ENCODE data around the gene BATF. TPM values are rescaled to one million over a fixed set of nuclear protein-coding genes. Genes with fewer than 3 reads are reported as not detected.

The BATF gene
- total and polyA plus RNA-seq, 2 donors = 5.1 to 8.9 TPM

- Histone ChIP-seq H3K27ac (ENCODE audit: low read depth) (no peak overlapping the region), H3K36me3 (ENCODE audit: insufficient read depth) (no peaks in the 10 kb centered on the region), H3K4me3 (ENCODE audit: low read depth, low read length) (no peak overlapping the region), H3K4me1 (ENCODE audit: insufficient read depth) (no peaks in the 10 kb centered on the region)
- WGBS = 45% methylated on average over 7 of the region's 7 CpGs
- DNase-seq (ENCODE audit: extremely low spot score) = no peak
Observed at GRCh38 chr14:75548544-75548943, 26.3 kb downstream of the BATF start.

DNA sequence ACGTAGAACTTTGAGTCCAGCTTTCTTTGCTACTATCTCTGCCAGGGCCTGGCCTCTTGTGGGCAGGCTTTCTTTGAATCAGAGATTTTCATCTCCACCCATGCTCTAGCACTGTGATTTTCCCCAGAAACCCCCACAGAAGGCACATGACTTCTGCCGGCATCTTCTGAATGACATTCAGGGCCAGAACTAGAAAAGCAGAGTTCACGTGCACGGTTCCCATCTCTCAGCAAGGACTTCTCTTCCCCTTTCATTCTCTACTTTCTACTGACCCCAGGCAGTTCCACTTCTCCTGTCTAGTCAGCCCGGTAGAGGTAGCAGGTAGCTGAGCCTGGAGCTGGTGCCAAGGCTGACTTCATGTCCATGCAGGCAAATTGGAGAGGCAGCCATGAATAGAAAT, 26.9 kb downstream of the BATF start:
- DNase-seq (ENCODE audit: extremely low spot score) = no peak
- Histone ChIP-seq H3K27ac (ENCODE audit: low read depth) (no peak overlapping the region), H3K36me3 (ENCODE audit: insufficient read depth) (no peaks in the 10 kb centered on the region), H3K4me3 (ENCODE audit: low read depth, low read length) (no peak overlapping the region), H3K4me1 (ENCODE audit: insufficient read depth) (no peaks in the 10 kb centered on the region)
- WGBS = 69% methylated on average over 5 of the region's 5 CpGs

GRCh38 chr14:75551021-75551420, 28.8 kb downstream of the BATF start:
- H3K4me1 ChIP-seq (ENCODE audit: insufficient read depth) = no peaks in the 10 kb centered on the region
- no peak for DNase-seq (ENCODE audit: extremely low spot score)
- H3K27ac ChIP-seq (ENCODE audit: low read depth) = no peak overlapping the region
- no peaks in the 10 kb centered on the region for H3K36me3 ChIP-seq (ENCODE audit: insufficient read depth)
- no peak overlapping the region for H3K4me3 ChIP-seq (ENCODE audit: low read depth, low read length)
- 80% methylated on average over 7 of the region's 7 CpGs for WGBS

GRCh38 chr14:75553157-75553556, 30.9 kb downstream of the BATF start:
- WGBS = 97% methylated on average over 6 of the region's 6 CpGs
- Histone ChIP-seq H3K36me3 (ENCODE audit: insufficient read depth) (no peaks in the 10 kb centered on the region), H3K4me1 (ENCODE audit: insufficient read depth) (no peaks in the 10 kb centered on the region), H3K27ac (ENCODE audit: low read depth) (no peak overlapping the region), H3K4me3 (ENCODE audit: low read depth, low read length) (no peak overlapping the region)
- DNase-seq (ENCODE audit: extremely low spot score) = no peak

- Histone ChIP-seq H3K27ac (ENCODE audit: low read depth) (no peak overlapping the region), H3K4me1 (ENCODE audit: insufficient read depth) (no peaks in the 10 kb centered on the region), H3K4me3 (ENCODE audit: low read depth, low read length) (no peak overlapping the region), H3K36me3 (ENCODE audit: insufficient read depth) (no peaks in the 10 kb centered on the region)
- WGBS = 51% methylated on average over 4 of the region's 4 CpGs
- DNase-seq (ENCODE audit: extremely low spot score) = no peak
Observed at GRCh38 chr14:75553761-75554364, 31.6 kb downstream of the BATF start.

DNA sequence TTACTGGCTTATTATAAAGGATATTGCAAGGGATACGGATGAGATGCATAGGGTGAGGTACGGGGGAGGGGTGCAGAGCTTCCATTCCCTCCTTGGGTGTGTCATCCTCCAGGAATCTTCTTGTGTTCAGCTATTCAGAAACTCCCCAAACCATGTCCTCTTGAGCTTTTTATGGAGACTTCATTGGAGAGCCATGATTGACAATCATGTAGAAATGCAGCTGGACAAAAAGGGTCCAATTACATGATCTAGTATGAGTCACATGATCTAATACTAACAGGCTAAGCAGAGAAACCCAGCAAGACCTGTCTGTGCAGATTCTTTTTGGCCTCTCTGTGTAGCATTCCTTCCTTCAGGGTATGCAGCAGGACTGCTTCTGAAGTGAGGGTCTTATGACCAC, 32.2 kb downstream of the BATF start:
- Histone ChIP-seq H3K4me1 (ENCODE audit: insufficient read depth) (no peaks in the 10 kb centered on the region), H3K4me3 (ENCODE audit: low read depth, low read length) (no peak overlapping the region), H3K27ac (ENCODE audit: low read depth) (no peak overlapping the region), H3K36me3 (ENCODE audit: insufficient read depth) (no peaks in the 10 kb centered on the region)
- DNase-seq (ENCODE audit: extremely low spot score) = no peak
- WGBS = 64% methylated on average over 2 of the region's 2 CpGs

DNA sequence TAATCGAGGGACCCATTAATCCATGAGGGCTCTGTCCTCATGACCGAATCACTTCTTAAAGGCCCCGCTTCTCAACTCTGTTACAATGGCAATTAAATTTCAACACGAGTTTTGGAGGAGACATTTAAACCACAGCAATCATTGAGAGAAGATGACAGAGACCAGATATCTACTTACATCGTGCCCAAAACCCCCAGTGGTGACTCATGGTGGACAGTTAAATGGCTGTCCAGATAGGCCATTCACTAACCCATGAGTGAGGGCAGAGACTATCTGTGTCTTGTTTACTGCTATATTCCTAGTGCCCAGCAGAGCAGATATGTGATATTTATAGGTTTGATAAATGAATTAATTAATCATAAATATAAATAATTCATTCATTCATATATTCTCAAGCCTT, 36.2 kb downstream of the BATF start:
- Histone ChIP-seq H3K4me3 (ENCODE audit: low read depth, low read length) (no peak overlapping the region), H3K27ac (ENCODE audit: low read depth) (no peak overlapping the region), H3K36me3 (ENCODE audit: insufficient read depth) (no peaks in the 10 kb centered on the region), H3K4me1 (ENCODE audit: insufficient read depth) (no peaks in the 10 kb centered on the region)
- 81% methylated on average over 5 of the region's 5 CpGs for WGBS
- no peak for DNase-seq (ENCODE audit: extremely low spot score)

- Histone ChIP-seq H3K36me3 (ENCODE audit: insufficient read depth) (no peaks in the 10 kb centered on the region), H3K4me3 (ENCODE audit: low read depth, low read length) (no peak overlapping the region), H3K4me1 (ENCODE audit: insufficient read depth) (no peaks in the 10 kb centered on the region), H3K27ac (ENCODE audit: low read depth) (no peak overlapping the region)
- DNase-seq (ENCODE audit: extremely low spot score) = no peak
- WGBS = 80% methylated on average over 6 of the region's 6 CpGs
Observed at GRCh38 chr14:75559045-75559444, 36.8 kb downstream of the BATF start.

GRCh38 chr14:75559451-75560222, 37.4 kb downstream of the BATF start:
- H3K36me3 ChIP-seq (ENCODE audit: insufficient read depth) = no peaks in the 10 kb centered on the region
- WGBS = 89% methylated on average over 6 of the region's 6 CpGs
- no peak overlapping the region for H3K27ac ChIP-seq (ENCODE audit: low read depth)
- no peak for DNase-seq (ENCODE audit: extremely low spot score)
- no peaks in the 10 kb centered on the region for H3K4me1 ChIP-seq (ENCODE audit: insufficient read depth)
- H3K4me3 ChIP-seq (ENCODE audit: low read depth, low read length) = no peak overlapping the region

DNA sequence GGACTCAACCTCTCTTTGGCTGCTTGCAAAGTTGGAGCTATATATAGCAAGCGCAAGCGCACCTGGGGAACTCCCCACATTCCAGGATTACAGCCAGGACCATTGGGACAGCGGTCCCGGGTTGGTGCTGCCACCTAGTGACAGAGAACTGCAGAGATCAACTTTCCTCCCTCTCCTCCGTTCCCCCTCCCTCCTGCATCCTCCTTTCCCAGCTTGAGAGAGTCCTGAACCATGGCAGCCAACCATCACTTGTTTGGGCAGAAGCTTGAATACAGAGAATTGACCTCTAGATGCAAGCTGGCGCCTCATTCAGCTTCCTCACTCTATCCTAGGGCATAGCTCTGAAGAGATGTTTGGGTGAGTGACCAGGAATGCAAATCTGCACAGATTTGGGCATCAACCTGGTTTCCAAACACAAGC, 38.8 kb downstream of the BATF start:
- H3K4me3 ChIP-seq (ENCODE audit: low read depth, low read length) = no peak overlapping the region
- peak; percentile 45 for DNase-seq (ENCODE audit: extremely low spot score)
- no peak overlapping the region for H3K27ac ChIP-seq (ENCODE audit: low read depth)
- WGBS = 2% methylated on average over 6 of the region's 6 CpGs
- H3K36me3 ChIP-seq (ENCODE audit: insufficient read depth) = no peaks in the 10 kb centered on the region
- no peaks in the 10 kb centered on the region for H3K4me1 ChIP-seq (ENCODE audit: insufficient read depth)

DNA sequence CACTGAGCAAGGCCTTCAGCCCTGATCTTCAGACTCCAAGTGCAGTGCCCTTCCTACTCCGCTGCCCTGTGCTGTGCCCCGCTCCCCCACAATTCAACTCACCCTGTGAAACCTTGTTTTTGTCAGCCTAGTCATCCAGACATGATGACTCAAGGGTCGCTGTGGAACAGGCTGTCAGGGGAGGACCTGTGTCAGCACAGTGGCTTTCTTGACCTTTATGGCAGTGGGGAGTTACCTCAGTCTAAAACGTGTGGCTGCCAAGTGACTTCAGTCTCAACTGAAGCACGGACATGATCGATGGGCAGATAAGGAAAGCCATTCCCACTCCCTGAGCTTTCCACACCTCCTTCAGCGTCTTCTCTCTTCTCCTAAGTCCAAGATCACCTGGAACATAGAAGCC, 39.8 kb downstream of the BATF start:
- H3K27ac ChIP-seq (ENCODE audit: low read depth) = no peak overlapping the region
- DNase-seq (ENCODE audit: extremely low spot score) = no peak
- H3K36me3 ChIP-seq (ENCODE audit: insufficient read depth) = no peaks in the 10 kb centered on the region
- H3K4me3 ChIP-seq (ENCODE audit: low read depth, low read length) = no peak overlapping the region
- H3K4me1 ChIP-seq (ENCODE audit: insufficient read depth) = no peaks in the 10 kb centered on the region
- 52% methylated on average over 7 of the region's 7 CpGs for WGBS

DNA sequence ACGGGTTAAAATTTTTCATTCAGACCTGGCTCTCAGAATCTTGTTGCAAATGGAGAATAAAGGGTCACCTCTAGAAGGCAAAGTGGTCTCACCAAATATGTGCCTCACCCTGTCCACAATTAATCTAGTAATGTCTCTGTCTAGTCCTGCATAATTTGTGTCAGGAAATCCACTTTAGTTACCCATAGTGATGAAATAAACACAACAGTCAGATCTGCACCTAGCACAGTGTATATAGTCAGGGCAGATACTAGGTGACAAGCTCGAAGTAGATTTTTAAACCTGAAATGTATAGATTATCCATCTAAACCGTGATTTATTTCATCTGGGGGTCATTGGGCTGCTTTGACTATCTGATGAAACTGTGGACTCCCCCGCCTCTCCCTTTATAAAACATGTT, 40.2 kb downstream of the BATF start:
- Histone ChIP-seq H3K36me3 (ENCODE audit: insufficient read depth) (no peaks in the 10 kb centered on the region), H3K4me1 (ENCODE audit: insufficient read depth) (no peaks in the 10 kb centered on the region), H3K27ac (ENCODE audit: low read depth) (no peak overlapping the region), H3K4me3 (ENCODE audit: low read depth, low read length) (no peak overlapping the region)
- no peak for DNase-seq (ENCODE audit: extremely low spot score)
- 69% methylated on average over 4 of the region's 4 CpGs for WGBS

DNA sequence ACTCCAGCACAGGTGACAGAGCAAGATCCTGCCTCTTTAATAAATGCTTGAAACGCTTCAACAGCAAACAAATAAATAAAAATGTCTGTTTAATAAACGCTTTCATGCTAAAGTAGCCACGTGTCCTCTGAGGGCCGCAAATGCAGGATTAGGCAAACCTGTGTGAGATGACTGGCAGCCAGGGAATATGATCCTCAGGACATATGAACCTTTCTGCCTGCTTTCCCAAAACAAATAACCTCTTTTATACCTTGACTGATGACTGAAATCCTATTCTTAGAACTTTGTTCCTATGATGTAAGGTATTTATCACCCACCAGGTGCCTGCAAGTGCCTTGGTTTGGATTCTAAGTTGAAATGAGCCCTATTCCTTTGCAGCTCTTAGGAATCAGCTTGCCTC, 41.7 kb downstream of the BATF start:
- Histone ChIP-seq H3K27ac (ENCODE audit: low read depth) (no peak overlapping the region), H3K4me1 (ENCODE audit: insufficient read depth) (no peaks in the 10 kb centered on the region), H3K4me3 (ENCODE audit: low read depth, low read length) (no peak overlapping the region), H3K36me3 (ENCODE audit: insufficient read depth) (no peaks in the 10 kb centered on the region)
- WGBS = 66% methylated on average over 4 of the region's 4 CpGs
- DNase-seq (ENCODE audit: extremely low spot score) = no peak

GRCh38 chr14:75565056-75565455, 42.8 kb downstream of the BATF start:
- 87% methylated on average over 5 of the region's 5 CpGs for WGBS
- Histone ChIP-seq H3K27ac (ENCODE audit: low read depth) (no peak overlapping the region), H3K36me3 (ENCODE audit: insufficient read depth) (no peaks in the 10 kb centered on the region), H3K4me1 (ENCODE audit: insufficient read depth) (no peaks in the 10 kb centered on the region), H3K4me3 (ENCODE audit: low read depth, low read length) (no peak overlapping the region)
- DNase-seq (ENCODE audit: extremely low spot score) = no peak
